Lower leg skin (tissue), 3 donors: ENCODE measurements around the gene GPAM.

Experiments used
- POLR2A ChIP-seq, 2 donors: fragments of 450-650 bp; IDR thresholded peaks; one replicate each; pipeline ENCODE4 v1.6.1; 2016 to 2017; ENCODE audit warnings: antibody characterized with exemption in 2 of 2, mild to moderate bottlenecking in 1 of 2, moderate library complexity in 1 of 2
- TF ChIP-seq, protein P1 (sequence below), 3 donors: fragments of 450-650 bp; IDR thresholded peaks; one replicate each; pipeline ENCODE4 v1.5.1; 2016; ENCODE audit warnings: antibody characterized with exemption in 3 of 3, mild to moderate bottlenecking in 3 of 3, moderate library complexity in 2 of 3

DNA sequence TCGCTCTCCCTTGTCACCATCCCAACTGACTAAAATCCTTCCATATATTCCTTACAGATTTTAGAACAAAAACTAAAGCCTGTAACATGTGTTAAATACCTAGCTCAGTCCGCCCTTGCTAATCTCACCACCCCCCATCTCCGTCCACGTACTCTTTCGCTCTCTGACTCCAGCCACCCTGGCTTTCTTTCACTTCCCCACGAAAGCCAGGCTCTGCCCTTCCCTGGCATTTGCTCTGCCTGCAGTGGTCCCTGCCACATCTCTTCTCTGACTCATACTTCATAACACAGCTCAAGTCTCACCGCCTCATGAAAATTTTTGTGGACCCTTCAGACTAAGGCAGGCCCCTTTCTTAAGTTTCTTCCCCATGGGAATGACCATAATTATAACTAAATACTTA is 11.7 kb upstream of the GPAM start:
- TF ChIP-seq, protein P1, sequence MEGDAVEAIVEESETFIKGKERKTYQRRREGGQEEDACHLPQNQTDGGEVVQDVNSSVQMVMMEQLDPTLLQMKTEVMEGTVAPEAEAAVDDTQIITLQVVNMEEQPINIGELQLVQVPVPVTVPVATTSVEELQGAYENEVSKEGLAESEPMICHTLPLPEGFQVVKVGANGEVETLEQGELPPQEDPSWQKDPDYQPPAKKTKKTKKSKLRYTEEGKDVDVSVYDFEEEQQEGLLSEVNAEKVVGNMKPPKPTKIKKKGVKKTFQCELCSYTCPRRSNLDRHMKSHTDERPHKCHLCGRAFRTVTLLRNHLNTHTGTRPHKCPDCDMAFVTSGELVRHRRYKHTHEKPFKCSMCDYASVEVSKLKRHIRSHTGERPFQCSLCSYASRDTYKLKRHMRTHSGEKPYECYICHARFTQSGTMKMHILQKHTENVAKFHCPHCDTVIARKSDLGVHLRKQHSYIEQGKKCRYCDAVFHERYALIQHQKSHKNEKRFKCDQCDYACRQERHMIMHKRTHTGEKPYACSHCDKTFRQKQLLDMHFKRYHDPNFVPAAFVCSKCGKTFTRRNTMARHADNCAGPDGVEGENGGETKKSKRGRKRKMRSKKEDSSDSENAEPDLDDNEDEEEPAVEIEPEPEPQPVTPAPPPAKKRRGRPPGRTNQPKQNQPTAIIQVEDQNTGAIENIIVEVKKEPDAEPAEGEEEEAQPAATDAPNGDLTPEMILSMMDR (IDR thresholded peaks at IDR 0.05): no peak
- TF ChIP-seq POLR2A (IDR thresholded peaks at IDR 0.05): no peak
